CD4-positive, alpha-beta T cell (primary cell): ENCODE measurements around the gene CCDC157. TPM values are rescaled to one million over a fixed set of nuclear protein-coding genes. Genes with fewer than 3 reads are reported as not detected.
A peak's percentile ranks its signal among the peaks of the same experiment; 100 is the strongest.

ENCODE experiments used
- ATAC-seq: fragments of 200-7000 bp; cut with Tn5 transposase; one replicate; pipeline ENCODE4 v1.10.0; 2022; ENCODE audit warnings: mild to moderate bottlenecking; ENCODE audit not compliant: poor library complexity
- CTCF ChIA-PET: fragments of 350-600 bp; sonication (Branson Sonifier 250); formaldehyde crosslinking; loops from one replicate; lab custom pipeline; 2021; ENCODE audit warnings: antibody characterized with exemption, inconsistent platforms; lab: Charles Lee
- POLR2A ChIA-PET: fragments of 350-600 bp; sonication (Branson Sonifier 250); formaldehyde crosslinking; loops from one replicate; lab custom pipeline; 2021; ENCODE audit warnings: antibody characterized with exemption, inconsistent platforms; lab: Charles Lee
- DNase-seq, 14 experiments: peaks; one replicate each; pipeline ENCODE4 v3.0.0-alpha.2; 2013 to 2020; ENCODE audit warnings: mixed read lengths in 2 of 14
- H3K27ac ChIP-seq, 2 donors: one replicate each; pipeline versions ENCODE4 v1.5.1 to v1.7.0; 2013; ENCODE audit warnings: low read length in 2 of 2, low read depth in 1 of 2, mild to moderate bottlenecking in 1 of 2
- H3K27me3 ChIP-seq, 2 experiments: 1 replicate in 1 of 2; 2 replicates in 1 of 2; pipeline versions ENCODE4 v1.6.1 to v1.7.0; 2013; ENCODE audit warnings: low read length in 2 of 2, control low read depth in 1 of 2, mild to moderate bottlenecking in 1 of 2, moderate library complexity in 1 of 2; ENCODE audit not compliant: insufficient read depth in 2 of 2, control insufficient read depth in 1 of 2
- H3K36me3 ChIP-seq: one replicate; pipeline ENCODE4 v1.6.1; 2013; ENCODE audit warnings: low read length, control low read depth; ENCODE audit not compliant: insufficient read depth
- H3K4me1 ChIP-seq: one replicate; pipeline ENCODE4 v1.6.1; 2013; ENCODE audit warnings: low read length, control low read depth; ENCODE audit not compliant: insufficient read depth
- H3K4me3 ChIP-seq: one replicate; pipeline ENCODE4 v1.5.1; 2013; ENCODE audit warnings: mild to moderate bottlenecking, low read length, moderate library complexity
- H3K9me3 ChIP-seq, 2 experiments: 1 replicate in 1 of 2; 2 replicates in 1 of 2; pipeline versions ENCODE4 v1.6.1 to v1.7.0; 2013; ENCODE audit warnings: low read length in 2 of 2, mild to moderate bottlenecking in 2 of 2, control low read depth in 1 of 2, moderate library complexity in 1 of 2; ENCODE audit not compliant: control insufficient read depth in 1 of 2, insufficient read depth in 1 of 2
- H3K27ac Mint-ChIP-seq: one replicate; pipeline ENCODE4 v1.8.0; 2020; ENCODE audit warnings: mixed read lengths
- H3K27me3 Mint-ChIP-seq: one replicate; pipeline ENCODE4 v1.8.0; 2021; ENCODE audit warnings: mixed read lengths
- H3K36me3 Mint-ChIP-seq: one replicate; pipeline ENCODE4 v1.8.0; 2021; ENCODE audit warnings: low read depth, mixed read lengths
- H3K4me1 Mint-ChIP-seq: one replicate; pipeline ENCODE4 v1.8.0; 2021; ENCODE audit warnings: low read depth, mixed read lengths
- H3K4me3 Mint-ChIP-seq: one replicate; pipeline ENCODE4 v1.8.0; 2020; ENCODE audit warnings: mild to moderate bottlenecking, mixed read lengths
- H3K9me3 Mint-ChIP-seq: one replicate; pipeline ENCODE4 v1.8.0; 2020; ENCODE audit warnings: mixed read lengths
- intact Hi-C, 2 experiments: fragments of 100-400 bp; cut with DNase I in 1 of 2; cut with micrococcal nuclease in 1 of 2; formaldehyde crosslinking; loops; one replicate each; pipeline versions ENCODE4 v1.15.1 to v1.9.0; 2023 to 2025; cut with DNase I, micrococcal nuclease
- total RNA-seq, 174 experiments: library from RNA in 2 of 174; stranded (reverse) in 2 of 174; gene quantifications; one replicate each; pipeline ENCODE4 v1.2.3 and lab custom pipeline; 2021 to 2026
- TF ChIP-seq, protein P1 (sequence below): fragments of 200-600 bp; IDR thresholded peaks from one replicate; pipeline ENCODE4 v1.8.0; 2022; ENCODE audit warnings: antibody characterized with exemption, mild to moderate bottlenecking

CCDC157 gene
- total RNA-seq, 2 experiments from 2014 or later, result 8.3 to 10.1 TPM

- no peaks in the 10 kb centered on the region for H3K9me3 ChIP-seq
- peaks cover 98% of the 10 kb centered on the region for H3K36me3 Mint-ChIP-seq
- TF ChIP-seq, protein P1, sequence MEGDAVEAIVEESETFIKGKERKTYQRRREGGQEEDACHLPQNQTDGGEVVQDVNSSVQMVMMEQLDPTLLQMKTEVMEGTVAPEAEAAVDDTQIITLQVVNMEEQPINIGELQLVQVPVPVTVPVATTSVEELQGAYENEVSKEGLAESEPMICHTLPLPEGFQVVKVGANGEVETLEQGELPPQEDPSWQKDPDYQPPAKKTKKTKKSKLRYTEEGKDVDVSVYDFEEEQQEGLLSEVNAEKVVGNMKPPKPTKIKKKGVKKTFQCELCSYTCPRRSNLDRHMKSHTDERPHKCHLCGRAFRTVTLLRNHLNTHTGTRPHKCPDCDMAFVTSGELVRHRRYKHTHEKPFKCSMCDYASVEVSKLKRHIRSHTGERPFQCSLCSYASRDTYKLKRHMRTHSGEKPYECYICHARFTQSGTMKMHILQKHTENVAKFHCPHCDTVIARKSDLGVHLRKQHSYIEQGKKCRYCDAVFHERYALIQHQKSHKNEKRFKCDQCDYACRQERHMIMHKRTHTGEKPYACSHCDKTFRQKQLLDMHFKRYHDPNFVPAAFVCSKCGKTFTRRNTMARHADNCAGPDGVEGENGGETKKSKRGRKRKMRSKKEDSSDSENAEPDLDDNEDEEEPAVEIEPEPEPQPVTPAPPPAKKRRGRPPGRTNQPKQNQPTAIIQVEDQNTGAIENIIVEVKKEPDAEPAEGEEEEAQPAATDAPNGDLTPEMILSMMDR, result no peak
- H3K27ac Mint-ChIP-seq, result peak overlapping the region; percentile 47
- H3K4me1 ChIP-seq, result peaks cover 83% of the 10 kb centered on the region
- intact Hi-C loops, result no loop called here
- no peak overlapping the region for H3K4me3 ChIP-seq
- peak overlapping the region; percentile 34 for H3K4me3 Mint-ChIP-seq
- POLR2A ChIA-PET, result interaction anchor here (1.2 kb wide), 1 partner anchor 44 kb away, joined by 3 read pairs; no protein-coding TSS in a partner anchor
- H3K36me3 ChIP-seq, result peaks cover 81% of the 10 kb centered on the region
- H3K27me3 ChIP-seq, result no peaks in the 10 kb centered on the region
- no peak overlapping the region for H3K27ac ChIP-seq
- H3K27me3 Mint-ChIP-seq, result no peaks in the 10 kb centered on the region
- no peak for DNase-seq
- H3K4me1 Mint-ChIP-seq, result peaks cover 76% of the 10 kb centered on the region
- no peaks in the 10 kb centered on the region for H3K9me3 Mint-ChIP-seq
- ATAC-seq, result no peak
- CTCF ChIA-PET, result no interaction called here
Measured at GRCh38 chr22:30351226-30351625, 5.6 kb upstream of the CCDC157 start.

DNA sequence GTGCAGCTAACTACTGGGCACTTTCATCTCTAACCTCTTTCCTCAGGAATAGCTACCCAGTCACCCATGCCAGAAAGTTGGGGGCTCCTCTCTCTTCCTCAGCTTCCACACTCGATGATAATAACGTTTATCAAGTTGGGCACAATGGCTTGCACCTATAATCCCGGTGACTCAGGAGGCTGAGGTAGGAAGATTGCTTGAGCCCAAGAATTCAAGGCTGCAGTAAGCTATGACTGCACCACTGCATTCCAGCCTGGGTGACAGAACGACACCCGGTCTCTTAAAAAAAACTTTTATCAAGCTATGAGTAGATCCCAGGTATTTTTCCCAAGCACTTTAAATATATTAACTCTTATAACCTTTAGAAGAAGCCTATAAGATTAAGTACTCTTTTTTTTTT, 2.2 kb upstream of the CCDC157 start:
- DNase-seq, result no peak
- Mint-ChIP-seq H3K27me3 (no peaks in the 10 kb centered on the region), H3K4me3 (peak overlapping the region; percentile 100), H3K9me3 (no peaks in the 10 kb centered on the region), H3K27ac (peak overlapping the region; percentile 99), H3K36me3 (peaks cover 73% of the 10 kb centered on the region), H3K4me1 (peaks cover 71% of the 10 kb centered on the region)
- ChIA-PET CTCF (interaction anchor here (1.9 to 3.3 kb wide), 2 partner anchors 33 to 67 kb away, joined by 7 to 12 read pairs; partner anchors contain the start of gene RNF215), POLR2A (interaction anchor here (1.4 to 2.2 kb wide), 2 partner anchors 49 to 66 kb away, joined by 5 to 10 read pairs; no protein-coding TSS in a partner anchor)
- H3K9me3 ChIP-seq, result no peaks in the 10 kb centered on the region
- no peak overlapping the region for H3K27ac ChIP-seq
- no peaks in the 10 kb centered on the region for H3K27me3 ChIP-seq
- intact Hi-C loops, result no loop called here
- ATAC-seq, result no peak
- H3K4me3 ChIP-seq, result no peak overlapping the region
- peaks cover 67% of the 10 kb centered on the region for H3K4me1 ChIP-seq
- TF ChIP-seq, protein P1, result no peak
- peaks cover 50% of the 10 kb centered on the region for H3K36me3 ChIP-seq

DNA sequence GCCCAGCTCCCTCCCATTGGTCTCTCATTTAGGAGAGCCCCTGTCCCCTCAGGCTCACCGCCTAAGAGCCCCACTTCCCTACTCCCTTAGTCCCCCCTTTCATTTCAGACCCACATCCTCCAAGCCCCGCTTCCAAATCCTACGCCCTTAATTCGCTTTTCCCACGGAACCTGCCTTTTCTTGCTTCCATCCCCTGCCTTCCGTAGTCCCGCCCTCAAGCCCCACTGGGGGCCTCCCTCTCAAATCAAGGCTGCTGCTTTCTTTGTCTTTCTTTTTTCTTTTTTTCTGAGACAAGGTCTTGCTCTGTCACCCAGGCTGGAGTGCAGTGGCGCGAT, 396 bp downstream of the CCDC157 start:
- ChIA-PET POLR2A (interaction anchor here (0.6 to 4.5 kb wide), 29 partner anchors 14 to 128 kb away, joined by 3 to 88 read pairs (median 5); partner anchors contain the start of genes CASTOR1, RNF215, SEC14L2 and TBC1D10A), CTCF (interaction anchor here (0.8 to 2.4 kb wide), 3 partner anchors 30 to 69 kb away, joined by 3 to 20 read pairs (median 3); partner anchors contain the start of genes CASTOR1 and TBC1D10A)
- H3K36me3 ChIP-seq, result peaks cover 24% of the 10 kb centered on the region
- peaks cover 46% of the 10 kb centered on the region for H3K4me1 ChIP-seq
- H3K9me3 ChIP-seq, result no peaks in the 10 kb centered on the region
- peak overlapping the region; percentile 99 for H3K27ac Mint-ChIP-seq
- no peaks in the 10 kb centered on the region for H3K9me3 Mint-ChIP-seq
- ATAC-seq (peak; percentile 31), DNase-seq (peak in 3 of 14 experiments; percentile 2 to 23 (median 8))
- peak overlapping the region; percentile 100 for H3K4me3 Mint-ChIP-seq
- no peaks in the 10 kb centered on the region for H3K27me3 Mint-ChIP-seq
- peaks cover 47% of the 10 kb centered on the region for H3K36me3 Mint-ChIP-seq
- H3K4me3 ChIP-seq, result peak overlapping the region; percentile 90
- TF ChIP-seq, protein P1, result no peak
- H3K27me3 ChIP-seq, result no peaks in the 10 kb centered on the region
- H3K27ac ChIP-seq, result peak overlapping the region; percentile 89 to 95
- H3K4me1 Mint-ChIP-seq, result peaks cover 52% of the 10 kb centered on the region
- intact Hi-C loops, result loop anchor here (1.0 to 2.0 kb wide), 5 partner anchors 28 to 50 kb away; partner anchors contain the start of genes RNF215 (in 2 of the 2) and TBC1D10A (in 1 of the 2)
